ENCODE measurements around the gene MOXD1. TPM values are rescaled to one million over a fixed set of nuclear protein-coding genes. Genes with fewer than 3 reads are reported as not detected.

MOXD1 gene
- polyA plus RNA-seq, 1 of the 3 experiments (the other 2 are of a cell fraction): 252 TPM

DNA sequence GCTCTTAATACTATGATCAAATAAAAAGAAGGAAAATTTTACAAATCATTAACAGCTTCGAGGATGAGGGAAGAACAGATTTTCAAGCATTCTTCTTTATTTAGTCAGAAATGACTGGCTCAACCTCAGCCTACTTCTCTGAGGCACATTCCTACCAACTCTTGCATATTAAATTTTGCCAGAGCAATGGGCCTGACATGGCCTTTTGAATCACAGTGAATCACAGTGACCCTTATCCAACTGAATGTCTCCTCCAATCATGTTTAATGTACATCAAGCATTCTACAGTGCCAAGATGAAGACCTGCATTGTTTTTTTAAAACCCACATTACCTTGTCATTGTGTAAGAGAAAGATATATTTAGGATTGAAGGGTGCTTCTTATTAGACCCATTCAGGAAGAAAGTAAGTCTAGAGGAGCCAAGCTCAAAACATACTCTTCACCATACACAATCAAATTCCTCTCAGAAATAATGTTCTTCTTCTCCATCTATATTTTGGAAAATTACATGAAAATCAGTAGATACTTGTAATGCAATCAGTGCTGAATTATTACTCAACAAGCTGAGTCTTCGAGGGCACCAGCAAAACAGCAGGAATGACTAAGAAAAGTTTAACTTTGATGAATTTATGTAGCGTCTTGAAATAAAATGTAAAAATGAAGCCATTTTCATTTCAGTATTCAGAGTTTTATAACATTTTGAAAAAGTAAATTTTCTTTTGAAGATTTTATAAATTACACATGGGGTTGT is 44.1 kb upstream of the MOXD1 start (continued):
- TF ChIP-seq NRF1 (IDR thresholded peaks at IDR 0.05; ENCODE audit: low read depth, low read length): no peak
- no peak for TF ChIP-seq MXI1 (IDR thresholded peaks at IDR 0.05; ENCODE audit: low read depth, low read length)
- no peak for TF ChIP-seq CHD2 (IDR thresholded peaks at IDR 0.05; ENCODE audit: low read length, partially characterized antibody)
- no peak for TF ChIP-seq RCOR1 (IDR thresholded peaks at IDR 0.05; ENCODE audit: low read length)
- no peak for TF ChIP-seq SMC3 (IDR thresholded peaks at IDR 0.05; ENCODE audit: low read depth, low read length)
- TF ChIP-seq RAD21 (IDR thresholded peaks at IDR 0.05; ENCODE audit: low read length): 0 out of 2 replicates have a peak, but pooled peaks have one; percentile 4
- peak; percentile 99 for TF ChIP-seq FOSL2 (IDR thresholded peaks at IDR 0.05; ENCODE audit: borderline replicate concordance, low read depth)
- peak; percentile 97 for TF ChIP-seq RXRA (IDR thresholded peaks at IDR 0.05; ENCODE audit: borderline replicate concordance, low read depth)
- TF ChIP-seq SIN3A (IDR thresholded peaks at IDR 0.05; ENCODE audit: borderline replicate concordance, low read depth, low read length): peak; percentile 86; the same call in 1 of the 2 replicates
- TF ChIP-seq ELF1 (IDR thresholded peaks at IDR 0.05): 0 out of 2 replicates have a peak, but pooled peaks have one; percentile 8
- TF ChIP-seq FOXJ3 (CRISPR knock-in tag; IDR thresholded peaks at IDR 0.05): no peak
- TF ChIP-seq EP300 (IDR thresholded peaks at IDR 0.05; ENCODE audit: borderline replicate concordance in 1 of 2, low read depth in 1 of 2, low read length in 1 of 2): peak; percentile 84 to 100
- TF ChIP-seq RFX5 (IDR thresholded peaks at IDR 0.05; ENCODE audit: low read length): no peak
- TF ChIP-seq NFIC (IDR thresholded peaks at IDR 0.05; ENCODE audit: borderline replicate concordance): peak; percentile 99
- TF ChIP-seq, protein P1, sequence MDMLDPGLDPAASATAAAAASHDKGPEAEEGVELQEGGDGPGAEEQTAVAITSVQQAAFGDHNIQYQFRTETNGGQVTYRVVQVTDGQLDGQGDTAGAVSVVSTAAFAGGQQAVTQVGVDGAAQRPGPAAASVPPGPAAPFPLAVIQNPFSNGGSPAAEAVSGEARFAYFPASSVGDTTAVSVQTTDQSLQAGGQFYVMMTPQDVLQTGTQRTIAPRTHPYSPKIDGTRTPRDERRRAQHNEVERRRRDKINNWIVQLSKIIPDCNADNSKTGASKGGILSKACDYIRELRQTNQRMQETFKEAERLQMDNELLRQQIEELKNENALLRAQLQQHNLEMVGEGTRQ (IDR thresholded peaks at IDR 0.05; ENCODE audit: borderline replicate concordance, low read depth, low read length): no peak
- TF ChIP-seq GABPA (IDR thresholded peaks at IDR 0.05; ENCODE audit: low read depth): no peak
- peak; percentile 99 for TF ChIP-seq JUND (IDR thresholded peaks at IDR 0.05)
- peak; percentile 38; the same call in 1 of the 2 replicates for TF ChIP-seq YY1 (IDR thresholded peaks at IDR 0.05; ENCODE audit: low read depth)
- peak; percentile 98 for TF ChIP-seq FOXM1 (IDR thresholded peaks at IDR 0.05; ENCODE audit: low read depth)
- TF ChIP-seq, protein P2, sequence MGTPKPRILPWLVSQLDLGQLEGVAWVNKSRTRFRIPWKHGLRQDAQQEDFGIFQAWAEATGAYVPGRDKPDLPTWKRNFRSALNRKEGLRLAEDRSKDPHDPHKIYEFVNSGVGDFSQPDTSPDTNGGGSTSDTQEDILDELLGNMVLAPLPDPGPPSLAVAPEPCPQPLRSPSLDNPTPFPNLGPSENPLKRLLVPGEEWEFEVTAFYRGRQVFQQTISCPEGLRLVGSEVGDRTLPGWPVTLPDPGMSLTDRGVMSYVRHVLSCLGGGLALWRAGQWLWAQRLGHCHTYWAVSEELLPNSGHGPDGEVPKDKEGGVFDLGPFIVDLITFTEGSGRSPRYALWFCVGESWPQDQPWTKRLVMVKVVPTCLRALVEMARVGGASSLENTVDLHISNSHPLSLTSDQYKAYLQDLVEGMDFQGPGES (IDR thresholded peaks at IDR 0.05; ENCODE audit: low read depth, low read length): no peak
- TF ChIP-seq TAF1 (IDR thresholded peaks at IDR 0.05; ENCODE audit: borderline replicate concordance, low read depth, low read length): no peak
- peak; percentile 92; the same call in 1 of the 2 replicates for TF ChIP-seq POLR2AphosphoS5 (IDR thresholded peaks at IDR 0.05; ENCODE audit: low read depth, low read length)
- TF ChIP-seq, protein P3, sequence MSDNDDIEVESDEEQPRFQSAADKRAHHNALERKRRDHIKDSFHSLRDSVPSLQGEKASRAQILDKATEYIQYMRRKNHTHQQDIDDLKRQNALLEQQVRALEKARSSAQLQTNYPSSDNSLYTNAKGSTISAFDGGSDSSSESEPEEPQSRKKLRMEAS (IDR thresholded peaks at IDR 0.05; ENCODE audit: low read depth): peak; percentile 58

Data from SK-N-SH (cell line).